ENCODE data around the gene ERC2.

The ERC2 gene

GRCh38 chr3:55929154-55929869 is 539.0 kb downstream of the ERC2 start:
- TF ChIP-seq TAF1 (IDR thresholded peaks at IDR 0.05; ENCODE audit: low read depth, low read length) (no peak), POU2F2 (IDR thresholded peaks at IDR 0.05; ENCODE audit: low read depth, low read length) (no peak), SPI1 (IDR thresholded peaks at IDR 0.05; ENCODE audit: low read depth, low read length) (no peak)
- FAIRE-seq: no peak

DNA sequence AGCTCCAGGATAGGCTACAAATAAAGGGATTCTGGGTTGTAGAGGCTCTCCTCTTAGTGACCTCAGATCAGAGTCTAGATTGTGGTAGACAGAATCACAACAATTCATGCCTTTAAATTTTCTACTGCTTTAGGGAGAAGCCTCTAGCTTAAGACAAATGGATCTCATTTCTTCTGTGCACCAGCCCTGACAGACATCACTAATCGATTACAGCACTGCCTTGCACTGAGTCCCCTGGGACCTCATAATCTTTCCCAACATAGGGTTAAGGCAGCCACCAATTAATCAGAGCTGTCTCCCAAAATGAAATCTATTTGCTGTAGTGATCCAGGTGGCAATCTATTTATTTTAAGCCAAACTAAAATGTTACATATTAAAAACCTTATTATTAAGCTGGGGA is 544.6 kb downstream of the ERC2 start:
- DNase-seq (ENCODE audit: insufficient read length, low spot score): no peak
- TF ChIP-seq POLR2A (IDR thresholded peaks at IDR 0.05; ENCODE audit: low read depth, low read length): no peak
- TF ChIP-seq POU2F2 (IDR thresholded peaks at IDR 0.05; ENCODE audit: low read depth, low read length): no peak
- TF ChIP-seq TAF1 (IDR thresholded peaks at IDR 0.05; ENCODE audit: low read depth, low read length): no peak
- TF ChIP-seq PAX5 (IDR thresholded peaks at IDR 0.05; ENCODE audit: insufficient read depth, low read length, severe bottlenecking): no peak
- TF ChIP-seq SPI1 (IDR thresholded peaks at IDR 0.05; ENCODE audit: low read depth, low read length): no peak
- FAIRE-seq: no peak

More at GRCh38 chr3:55929154-55929869, 539.0 kb downstream of the ERC2 start:
- no peak for DNase-seq (ENCODE audit: insufficient read length, low spot score)

- FAIRE-seq (no peak), DNase-seq (ENCODE audit: insufficient read length, low spot score) (no peak)
- no peak for TF ChIP-seq POU2F2 (IDR thresholded peaks at IDR 0.05; ENCODE audit: low read depth, low read length)
- no peak for TF ChIP-seq POLR2AphosphoS5 (IDR thresholded peaks at IDR 0.05; ENCODE audit: low read depth, low read length)
- no peak for TF ChIP-seq POLR2A (IDR thresholded peaks at IDR 0.05; ENCODE audit: low read depth, low read length)
- no peak for TF ChIP-seq SPI1 (IDR thresholded peaks at IDR 0.05; ENCODE audit: low read depth, low read length)
- no peak for TF ChIP-seq PAX5 (IDR thresholded peaks at IDR 0.05; ENCODE audit: insufficient read depth, low read length, severe bottlenecking)
- no peak for TF ChIP-seq TAF1 (IDR thresholded peaks at IDR 0.05; ENCODE audit: low read depth, low read length)
Measured at GRCh38 chr3:55923207-55923606, 545.1 kb downstream of the ERC2 start.

DNA sequence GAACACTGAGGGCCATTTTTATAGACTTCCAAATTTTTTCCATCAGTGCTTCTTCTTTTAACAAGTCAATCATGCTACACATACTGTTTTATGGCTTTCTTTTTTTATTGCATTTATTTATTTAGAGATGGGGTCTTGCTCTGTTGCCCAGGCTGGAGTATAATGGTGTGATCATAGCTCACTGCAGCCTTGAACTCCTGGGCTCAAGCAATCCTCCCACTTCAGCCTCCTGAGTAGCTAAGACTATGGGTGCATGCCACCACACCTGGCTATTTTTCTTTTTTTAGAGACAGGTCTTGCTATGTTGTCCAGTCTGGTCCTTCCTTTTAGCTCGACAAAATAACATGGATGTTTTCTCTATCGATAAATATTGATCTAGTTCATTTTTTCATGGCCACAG is 555.4 kb downstream of the ERC2 start:
- TF ChIP-seq POLR2A (IDR thresholded peaks at IDR 0.05; ENCODE audit: low read depth, low read length) (no peak), SPI1 (IDR thresholded peaks at IDR 0.05; ENCODE audit: low read depth, low read length) (no peak), POLR2AphosphoS5 (IDR thresholded peaks at IDR 0.05; ENCODE audit: low read depth, low read length) (no peak), POU2F2 (IDR thresholded peaks at IDR 0.05; ENCODE audit: low read depth, low read length) (no peak), TAF1 (IDR thresholded peaks at IDR 0.05; ENCODE audit: low read depth, low read length) (no peak)
- no peak for FAIRE-seq
- no peak for DNase-seq (ENCODE audit: insufficient read length, low spot score)

DNA sequence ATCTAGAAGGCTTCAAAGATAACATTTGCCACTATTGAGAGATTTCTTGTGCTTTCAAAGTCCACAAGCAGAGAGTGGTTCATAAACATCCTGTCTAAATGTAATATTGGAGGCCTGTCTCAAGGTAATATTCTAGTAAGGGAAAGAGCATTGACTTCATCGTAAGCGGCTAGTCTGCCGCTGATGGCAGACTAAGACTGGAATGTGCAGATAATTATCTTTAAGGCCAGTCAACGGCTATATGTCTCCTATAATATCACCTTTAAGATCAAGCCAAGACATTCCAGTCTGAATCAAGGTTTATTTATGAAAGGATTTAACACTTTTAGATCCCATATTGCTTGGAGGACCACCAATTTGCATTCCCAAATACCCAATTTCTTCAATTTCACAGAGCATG is 557.0 kb downstream of the ERC2 start:
- FAIRE-seq: no peak
- DNase-seq (ENCODE audit: insufficient read length, low spot score): no peak
- TF ChIP-seq SPI1 (IDR thresholded peaks at IDR 0.05; ENCODE audit: low read depth, low read length): no peak
- no peak for TF ChIP-seq POLR2AphosphoS5 (IDR thresholded peaks at IDR 0.05; ENCODE audit: low read depth, low read length)
- no peak for TF ChIP-seq POU2F2 (IDR thresholded peaks at IDR 0.05; ENCODE audit: low read depth, low read length)
- TF ChIP-seq TAF1 (IDR thresholded peaks at IDR 0.05; ENCODE audit: low read depth, low read length): no peak
- no peak for TF ChIP-seq PAX5 (IDR thresholded peaks at IDR 0.05; ENCODE audit: insufficient read depth, low read length, severe bottlenecking)
- TF ChIP-seq POLR2A (IDR thresholded peaks at IDR 0.05; ENCODE audit: low read depth, low read length): no peak

DNA sequence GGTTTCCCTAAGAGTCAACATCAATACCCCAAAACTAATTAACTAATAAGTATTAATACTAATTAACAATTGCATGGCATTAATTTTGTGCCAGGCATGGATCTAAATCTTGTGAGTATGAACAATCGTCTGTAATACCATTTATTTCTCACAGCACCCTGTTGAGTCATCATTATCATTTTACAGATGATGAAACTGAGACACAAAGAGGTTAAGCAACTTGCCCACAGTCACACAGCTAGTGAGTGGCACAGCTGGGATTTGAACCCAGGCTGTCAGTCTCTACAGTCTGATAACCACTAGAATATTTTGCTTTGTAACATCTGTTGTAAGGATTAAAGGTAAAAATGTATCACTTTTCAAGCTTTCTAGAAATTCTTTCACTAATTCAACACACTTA is 557.7 kb downstream of the ERC2 start:
- no peak for TF ChIP-seq PAX5 (IDR thresholded peaks at IDR 0.05; ENCODE audit: insufficient read depth, low read length, severe bottlenecking)
- no peak for TF ChIP-seq POLR2AphosphoS5 (IDR thresholded peaks at IDR 0.05; ENCODE audit: low read depth, low read length)
- no peak for TF ChIP-seq TAF1 (IDR thresholded peaks at IDR 0.05; ENCODE audit: low read depth, low read length)
- no peak for TF ChIP-seq SPI1 (IDR thresholded peaks at IDR 0.05; ENCODE audit: low read depth, low read length)
- no peak for TF ChIP-seq POLR2A (IDR thresholded peaks at IDR 0.05; ENCODE audit: low read depth, low read length)
- no peak for TF ChIP-seq POU2F2 (IDR thresholded peaks at IDR 0.05; ENCODE audit: low read depth, low read length)
- FAIRE-seq (no peak), DNase-seq (ENCODE audit: insufficient read length, low spot score) (no peak)

- FAIRE-seq: no peak
- TF ChIP-seq TAF1 (IDR thresholded peaks at IDR 0.05; ENCODE audit: low read depth, low read length) (no peak), POLR2AphosphoS5 (IDR thresholded peaks at IDR 0.05; ENCODE audit: low read depth, low read length) (no peak), PAX5 (IDR thresholded peaks at IDR 0.05; ENCODE audit: insufficient read depth, low read length, severe bottlenecking) (no peak), POU2F2 (IDR thresholded peaks at IDR 0.05; ENCODE audit: low read depth, low read length) (no peak), POLR2A (IDR thresholded peaks at IDR 0.05; ENCODE audit: low read depth, low read length) (no peak), SPI1 (IDR thresholded peaks at IDR 0.05; ENCODE audit: low read depth, low read length) (no peak)
- DNase-seq (ENCODE audit: insufficient read length, low spot score): no peak
Measured at GRCh38 chr3:55909373-55909772, 558.9 kb downstream of the ERC2 start.

DNA sequence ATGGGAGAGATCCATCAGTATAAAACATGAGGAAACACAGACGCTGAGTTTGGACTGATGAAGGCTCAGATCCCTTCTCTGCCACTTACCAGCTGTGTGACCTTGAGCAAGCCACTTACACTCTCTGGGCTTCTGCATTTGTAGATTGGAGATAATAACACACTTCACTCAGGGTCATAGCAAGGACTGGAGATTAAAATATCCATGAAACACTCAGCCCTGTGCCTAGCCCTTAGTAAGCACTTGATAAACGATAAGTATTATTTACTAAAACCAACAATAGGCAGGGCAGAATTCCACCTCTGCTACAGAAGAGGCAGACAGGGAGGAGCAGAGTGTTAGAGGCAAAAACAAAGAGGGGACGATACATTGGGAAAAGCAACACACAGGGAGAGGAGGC is 560.7 kb downstream of the ERC2 start:
- TF ChIP-seq POLR2AphosphoS5 (IDR thresholded peaks at IDR 0.05; ENCODE audit: low read depth, low read length): no peak
- TF ChIP-seq POLR2A (IDR thresholded peaks at IDR 0.05; ENCODE audit: low read depth, low read length): no peak
- no peak for TF ChIP-seq SPI1 (IDR thresholded peaks at IDR 0.05; ENCODE audit: low read depth, low read length)
- no peak for TF ChIP-seq TAF1 (IDR thresholded peaks at IDR 0.05; ENCODE audit: low read depth, low read length)
- TF ChIP-seq PAX5 (IDR thresholded peaks at IDR 0.05; ENCODE audit: insufficient read depth, low read length, severe bottlenecking): no peak
- no peak for TF ChIP-seq POU2F2 (IDR thresholded peaks at IDR 0.05; ENCODE audit: low read depth, low read length)
- no peak for DNase-seq (ENCODE audit: insufficient read length, low spot score)
- FAIRE-seq: no peak

DNA sequence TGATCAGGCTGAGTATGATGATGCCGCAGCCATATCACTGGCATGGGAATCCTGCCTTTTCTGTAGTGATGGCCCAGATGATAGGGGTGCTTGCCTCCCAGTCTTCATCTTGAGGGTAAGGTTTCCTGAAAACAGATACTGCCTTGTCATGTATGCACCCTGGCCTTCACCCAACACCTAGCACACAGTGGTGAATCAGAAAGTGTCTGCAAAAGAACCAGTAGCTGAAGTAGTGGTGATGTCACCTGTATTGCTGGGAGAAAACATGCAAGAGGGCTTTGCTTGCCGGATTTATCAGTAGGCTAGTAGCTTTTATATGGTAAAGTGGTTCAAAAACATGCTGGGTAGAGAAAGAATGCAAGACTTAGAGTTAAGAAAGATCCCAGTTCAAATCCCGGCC is 561.4 kb downstream of the ERC2 start:
- no peak for FAIRE-seq
- TF ChIP-seq PAX5 (IDR thresholded peaks at IDR 0.05; ENCODE audit: insufficient read depth, low read length, severe bottlenecking) (no peak), TAF1 (IDR thresholded peaks at IDR 0.05; ENCODE audit: low read depth, low read length) (no peak), POU2F2 (IDR thresholded peaks at IDR 0.05; ENCODE audit: low read depth, low read length) (no peak), POLR2AphosphoS5 (IDR thresholded peaks at IDR 0.05; ENCODE audit: low read depth, low read length) (no peak)
- no peak for DNase-seq (ENCODE audit: insufficient read length, low spot score)

GRCh38 chr3:55904716-55905115 is 563.6 kb downstream of the ERC2 start:
- DNase-seq (ENCODE audit: insufficient read length, low spot score): no peak
- no peak for TF ChIP-seq PAX5 (IDR thresholded peaks at IDR 0.05; ENCODE audit: insufficient read depth, low read length, severe bottlenecking)
- no peak for FAIRE-seq
